HG03135 (cell line): ENCODE measurements around the gene PRKD2.
A peak's percentile ranks its signal among the peaks of the same experiment; 100 is the strongest.
"Not testable (repeated sequence)": the region's sequence is repeated elsewhere in the genome, so short reads cannot be mapped to it uniquely, and the experiment has no call there.

Source experiments
- ATAC-seq: cut with Tn5 transposase; IDR thresholded peaks from one replicate; pipeline ENCODE4 v1.9.1; 2021; ENCODE audit warnings: mild to moderate bottlenecking, moderate library complexity; ENCODE audit not compliant: unreplicated experiment

The PRKD2 gene

DNA sequence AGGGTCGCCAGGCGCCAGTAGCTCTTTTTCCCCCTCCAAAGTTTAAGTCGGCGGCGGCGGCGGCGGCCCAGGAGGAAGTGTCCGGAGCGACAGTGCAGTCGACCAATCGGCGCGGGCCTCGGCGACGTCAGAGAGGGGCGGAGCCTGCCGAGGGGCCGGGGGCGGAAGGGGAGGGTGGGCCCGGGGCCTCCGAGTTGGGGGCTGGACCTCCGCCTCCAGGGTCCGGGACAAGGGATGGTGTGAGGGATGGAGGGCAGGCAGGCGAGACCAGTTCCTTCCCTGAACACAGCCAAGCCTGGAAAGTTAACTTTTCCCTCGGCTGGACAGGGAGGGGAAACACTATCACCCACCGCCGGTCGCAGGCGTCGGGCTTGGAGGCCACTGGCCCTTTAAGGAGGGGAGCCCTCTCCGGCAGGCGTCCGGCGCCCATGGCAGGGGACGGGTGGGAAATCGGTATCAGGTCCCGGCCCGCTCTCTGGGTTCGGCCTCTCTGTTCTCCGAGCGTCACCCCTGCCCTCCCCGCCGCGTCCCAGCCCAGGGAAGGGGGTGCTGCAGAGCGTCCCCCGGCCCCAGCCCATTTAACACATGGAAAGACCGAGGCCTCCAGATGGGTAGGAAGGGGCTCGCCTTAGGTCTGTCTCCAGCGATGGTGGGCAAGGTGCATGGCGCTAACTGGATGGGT, at the start of gene PRKD2:
Gene PRKD2 (minus strand): TSS at position 81 of the 682 bp plus-strand sequence. CDS start 744 bp downstream, outside the sequence.
- peak; percentile 38 for ATAC-seq

DNA sequence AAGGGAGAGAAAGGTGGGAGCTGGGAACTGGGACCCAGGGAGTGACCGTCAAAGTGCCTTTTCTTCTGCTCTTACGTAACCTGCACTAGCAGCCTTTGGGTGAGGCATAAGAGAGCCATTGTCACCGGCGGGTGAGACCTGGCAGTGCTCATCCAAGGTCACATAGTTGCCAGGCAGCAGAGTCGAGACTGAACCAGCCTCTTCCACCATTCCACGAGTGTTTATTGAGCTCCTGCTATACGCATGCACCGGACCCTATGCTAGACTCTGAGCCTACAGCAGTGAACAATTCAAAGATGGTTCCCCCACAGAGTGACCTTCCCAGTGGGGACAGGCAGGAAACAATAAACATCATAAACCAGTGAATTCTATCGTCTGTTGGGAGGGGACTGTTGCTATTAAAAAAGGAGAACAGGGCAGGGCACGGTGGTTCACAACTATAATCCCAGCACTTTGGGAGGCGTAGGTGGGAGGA, 47.9 kb upstream of the PRKD2 start:
- ATAC-seq: no peak

DNA sequence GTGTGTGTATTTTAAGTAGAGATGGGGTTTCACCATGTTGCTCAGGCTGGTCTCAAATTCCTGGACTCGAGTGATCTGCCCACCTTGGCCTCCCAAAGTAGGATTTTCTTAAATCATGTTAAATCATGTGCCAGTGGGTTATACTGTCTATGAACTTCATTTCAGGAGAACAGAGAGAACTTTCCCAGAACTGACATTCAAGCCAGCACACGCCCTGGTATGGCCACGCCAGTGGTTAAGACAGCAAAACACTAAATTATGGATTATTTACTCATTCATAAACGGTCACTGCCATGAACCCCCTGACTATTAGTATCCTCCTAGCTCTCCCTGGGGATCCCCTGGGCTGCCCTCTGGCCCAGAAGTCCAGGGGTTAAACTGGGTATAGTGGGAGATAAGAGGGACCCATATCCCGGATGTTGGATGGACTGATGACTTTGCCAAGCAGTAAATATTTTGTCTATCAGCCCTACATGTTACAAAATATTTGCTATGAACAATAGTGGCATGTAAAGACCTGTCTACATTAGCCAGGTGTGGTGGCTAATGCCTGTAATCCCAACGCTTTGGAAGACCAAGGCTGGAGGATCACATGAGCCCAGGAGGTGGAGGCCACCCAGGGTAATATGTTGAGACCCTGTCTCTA, 45.5 kb upstream of the PRKD2 start:
- no peak for ATAC-seq

DNA sequence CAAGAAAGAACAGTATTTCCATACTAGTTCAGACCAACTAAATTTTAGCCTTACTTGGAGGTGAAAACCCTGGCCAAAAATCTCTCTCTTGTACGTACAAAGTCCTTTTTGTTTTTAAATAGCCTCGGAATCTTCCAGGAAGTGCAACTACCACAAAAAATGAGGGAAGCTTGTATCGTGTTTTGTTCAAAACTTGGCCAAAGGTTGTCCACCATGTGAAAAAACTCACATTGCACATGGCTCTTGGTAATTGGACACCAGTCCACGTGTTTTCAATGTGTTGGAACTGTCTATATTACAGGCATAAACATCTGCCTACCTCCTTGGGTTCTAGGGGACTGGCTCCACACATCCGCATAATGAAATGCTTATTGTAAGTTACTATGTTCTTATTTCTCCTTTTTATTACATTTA, 44.5 kb upstream of the PRKD2 start:
- ATAC-seq: no peak

DNA sequence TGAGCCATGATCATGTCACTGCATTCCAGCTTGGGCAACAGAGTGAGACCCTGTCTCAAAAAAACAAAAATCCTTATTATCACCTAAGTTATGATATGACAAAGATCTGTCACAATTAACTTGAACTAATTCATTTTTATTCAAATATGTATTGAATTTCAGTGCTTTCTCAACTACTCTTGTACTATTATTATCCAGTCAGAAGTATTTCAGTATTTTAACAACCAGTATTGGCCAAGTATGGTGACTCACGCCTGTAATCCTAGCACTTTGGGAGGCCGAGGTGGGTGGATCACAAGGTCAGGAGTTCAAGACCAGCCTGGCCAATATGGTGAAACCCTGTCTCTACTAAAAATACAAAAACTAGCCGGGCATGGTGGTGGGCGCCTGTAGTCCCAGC, 44.0 kb upstream of the PRKD2 start:
- not testable (repeated sequence) for ATAC-seq

DNA sequence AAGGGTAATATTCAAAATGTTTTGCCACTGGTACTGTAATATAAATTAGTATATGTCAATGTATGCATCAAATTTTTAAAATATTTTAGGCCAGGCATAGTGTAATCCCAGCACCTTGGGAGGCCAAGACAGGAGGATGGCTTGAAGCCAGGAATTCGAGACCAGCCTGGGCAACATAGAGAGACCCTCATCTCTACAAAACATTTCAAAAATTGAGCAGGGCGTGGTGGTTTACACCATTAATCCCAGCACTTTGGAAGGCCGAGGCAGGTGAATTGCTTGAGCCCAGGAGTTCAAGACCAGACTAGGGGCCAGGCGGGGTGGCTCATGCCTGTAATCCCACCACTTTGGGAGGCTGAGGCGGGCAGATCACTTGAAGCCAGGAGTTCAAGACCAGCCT, 43.4 kb upstream of the PRKD2 start:
- ATAC-seq: no peak

DNA sequence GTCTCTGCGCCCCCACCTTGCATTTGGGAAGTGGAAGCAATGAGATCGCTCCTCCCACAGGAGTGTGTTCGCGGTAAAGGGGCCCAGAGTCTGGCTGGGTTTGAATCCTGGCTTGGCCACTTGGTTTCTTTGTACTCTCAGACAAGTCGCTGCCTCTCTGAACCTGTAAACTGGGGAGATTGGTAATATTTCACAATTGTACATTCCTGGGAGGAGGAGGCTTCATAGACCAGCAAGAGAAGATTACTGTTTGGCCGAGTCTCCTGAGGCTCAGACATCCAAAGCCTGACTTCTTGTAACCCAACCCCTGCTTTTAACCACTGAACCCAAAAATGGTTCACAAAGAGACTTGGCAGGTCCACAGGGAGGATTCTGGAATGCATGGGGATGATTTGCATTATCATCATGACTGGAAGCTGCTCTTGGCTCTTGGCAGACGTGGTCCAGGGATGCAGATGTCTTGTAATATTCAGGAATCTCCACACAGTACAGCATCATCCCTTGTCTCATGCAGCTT, 43.0 kb upstream of the PRKD2 start:
- no peak for ATAC-seq

DNA sequence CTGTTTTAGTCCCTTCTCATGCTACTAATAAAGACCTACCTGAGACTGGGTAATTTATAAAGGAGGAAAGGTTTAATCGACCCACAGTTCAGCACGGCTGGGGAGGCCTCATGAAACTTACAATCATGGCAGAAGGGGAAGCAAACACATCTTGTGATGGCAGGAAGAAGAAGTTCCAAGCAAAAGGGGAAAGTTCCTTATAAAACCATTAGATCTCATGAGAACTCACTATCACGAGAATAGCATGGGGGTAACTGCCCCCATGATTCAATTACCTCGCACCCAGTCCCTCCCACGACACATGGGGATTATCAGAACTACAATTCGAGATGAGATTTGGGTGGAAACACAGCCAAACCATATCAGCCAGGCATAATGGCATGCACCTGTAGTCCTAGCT, 42.3 kb upstream of the PRKD2 start:
- no peak for ATAC-seq

DNA sequence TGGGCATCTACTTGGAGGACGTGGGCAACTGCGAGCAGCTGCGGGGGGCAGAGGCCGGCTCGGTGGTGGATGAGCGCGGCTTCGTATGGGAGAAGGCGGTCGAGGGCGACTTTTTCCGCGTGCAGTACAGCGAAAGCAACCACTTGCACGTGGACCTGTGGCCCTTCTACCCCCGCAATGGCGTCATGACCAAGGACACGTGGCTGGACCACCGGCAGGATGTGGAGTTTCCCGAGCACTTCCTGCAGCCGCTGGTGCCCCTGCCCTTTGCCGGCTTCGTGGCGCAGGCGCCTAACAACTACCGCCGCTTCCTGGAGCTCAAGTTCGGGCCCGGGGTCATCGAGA, 39.6 kb upstream of the PRKD2 start:
- no peak for ATAC-seq

DNA sequence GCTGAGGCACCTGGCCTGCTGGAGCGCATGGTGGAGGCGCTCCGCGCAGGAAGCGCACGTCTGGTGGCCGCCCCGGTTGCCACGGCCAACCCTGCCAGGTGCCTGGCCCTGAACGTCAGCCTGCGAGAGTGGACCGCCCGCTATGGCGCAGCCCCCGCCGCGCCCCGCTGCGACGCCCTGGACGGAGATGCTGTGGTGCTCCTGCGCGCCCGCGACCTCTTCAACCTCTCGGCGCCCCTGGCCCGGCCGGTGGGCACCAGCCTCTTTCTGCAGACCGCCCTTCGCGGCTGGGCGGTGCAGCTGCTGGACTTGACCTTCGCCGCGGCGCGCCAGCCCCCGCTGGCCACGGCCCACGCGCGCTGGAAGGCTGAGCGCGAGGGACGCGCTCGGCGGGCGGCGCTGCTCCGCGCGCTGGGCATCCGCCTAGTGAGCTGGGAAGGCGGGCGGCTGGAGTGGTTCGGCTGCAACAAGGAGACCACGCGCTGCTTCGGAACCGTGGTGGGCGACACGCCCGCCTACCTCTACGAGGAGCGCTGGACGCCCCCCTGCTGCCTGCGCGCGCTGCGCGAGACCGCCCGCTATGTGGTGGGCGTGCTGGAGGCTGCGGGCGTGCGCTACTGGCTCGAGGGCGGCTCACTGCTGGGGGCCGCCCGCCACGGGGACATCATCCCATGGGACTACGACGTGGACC, 39.1 kb upstream of the PRKD2 start:
- no peak for ATAC-seq

DNA sequence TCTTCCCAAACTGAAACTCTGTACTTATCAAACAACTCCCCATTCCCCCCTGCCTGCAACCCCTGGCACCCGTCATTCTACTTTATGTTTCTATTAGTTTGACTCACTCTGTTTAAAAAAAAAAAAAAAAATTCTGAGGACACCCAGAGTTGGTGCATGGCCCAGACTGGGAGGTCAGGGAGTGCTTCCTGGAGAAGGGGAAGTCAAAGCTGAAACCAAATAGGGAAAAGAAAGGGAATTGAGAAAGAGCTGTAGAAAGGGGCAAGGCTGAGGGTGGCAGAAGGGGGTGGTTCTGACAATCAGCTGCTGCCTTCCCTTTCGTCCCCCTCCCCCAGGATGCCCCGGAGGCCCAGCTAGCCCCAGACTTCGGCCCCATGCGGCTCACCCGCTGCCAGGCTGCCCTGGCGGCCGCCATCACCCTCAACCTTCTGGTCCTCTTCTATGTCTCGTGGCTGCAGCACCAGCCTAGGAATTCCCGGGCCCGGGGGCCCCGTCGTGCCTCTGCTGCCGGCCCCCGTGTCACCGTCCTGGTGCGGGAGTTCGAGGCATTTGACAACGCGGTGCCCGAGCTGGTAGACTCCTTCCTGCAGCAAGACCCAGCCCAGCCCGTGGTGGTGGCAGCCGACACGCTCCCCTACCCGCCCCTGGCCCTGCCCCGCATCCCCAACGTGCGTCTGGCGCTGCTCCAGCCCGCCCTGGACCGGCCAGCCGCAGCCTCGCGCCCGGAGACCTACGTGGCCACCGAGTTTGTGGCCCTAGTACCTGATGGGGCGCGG, 38.4 kb upstream of the PRKD2 start:
- ATAC-seq: no peak

DNA sequence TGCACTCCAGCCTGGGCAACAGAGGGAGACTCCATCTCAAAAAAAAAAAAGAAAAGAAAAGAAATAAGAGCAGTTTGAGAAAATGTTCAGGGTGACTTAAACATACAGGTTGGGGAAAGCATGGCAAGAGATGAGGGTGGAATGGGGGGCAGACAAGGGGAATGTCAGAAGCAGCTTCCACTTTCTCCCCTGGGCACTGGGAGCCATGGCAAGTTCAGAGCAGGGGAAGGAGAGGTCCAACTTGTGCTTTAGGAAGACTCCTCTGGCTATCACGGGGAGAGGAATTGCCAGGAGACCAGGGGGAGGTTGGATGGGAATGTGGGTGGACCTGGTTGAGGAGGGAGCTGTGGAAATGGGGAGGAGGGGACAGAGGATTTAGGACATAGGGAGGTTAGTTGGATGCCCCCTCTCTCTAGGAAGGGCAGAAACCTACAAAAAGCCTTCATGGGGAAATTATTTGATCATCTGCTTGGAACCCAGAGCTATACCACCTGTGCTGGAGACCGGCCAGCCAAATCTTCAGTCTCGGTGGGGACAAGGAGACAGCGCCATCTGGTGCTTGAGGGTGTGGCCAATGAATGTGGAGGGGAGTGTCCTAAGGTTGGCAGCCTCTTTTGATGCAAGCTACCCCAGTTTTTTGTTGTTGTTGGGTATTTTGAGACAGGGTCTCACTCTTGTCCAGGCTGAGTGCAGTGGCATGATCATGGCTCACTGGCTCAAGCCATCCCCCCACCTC, 36.7 kb upstream of the PRKD2 start:
- no peak for ATAC-seq

DNA sequence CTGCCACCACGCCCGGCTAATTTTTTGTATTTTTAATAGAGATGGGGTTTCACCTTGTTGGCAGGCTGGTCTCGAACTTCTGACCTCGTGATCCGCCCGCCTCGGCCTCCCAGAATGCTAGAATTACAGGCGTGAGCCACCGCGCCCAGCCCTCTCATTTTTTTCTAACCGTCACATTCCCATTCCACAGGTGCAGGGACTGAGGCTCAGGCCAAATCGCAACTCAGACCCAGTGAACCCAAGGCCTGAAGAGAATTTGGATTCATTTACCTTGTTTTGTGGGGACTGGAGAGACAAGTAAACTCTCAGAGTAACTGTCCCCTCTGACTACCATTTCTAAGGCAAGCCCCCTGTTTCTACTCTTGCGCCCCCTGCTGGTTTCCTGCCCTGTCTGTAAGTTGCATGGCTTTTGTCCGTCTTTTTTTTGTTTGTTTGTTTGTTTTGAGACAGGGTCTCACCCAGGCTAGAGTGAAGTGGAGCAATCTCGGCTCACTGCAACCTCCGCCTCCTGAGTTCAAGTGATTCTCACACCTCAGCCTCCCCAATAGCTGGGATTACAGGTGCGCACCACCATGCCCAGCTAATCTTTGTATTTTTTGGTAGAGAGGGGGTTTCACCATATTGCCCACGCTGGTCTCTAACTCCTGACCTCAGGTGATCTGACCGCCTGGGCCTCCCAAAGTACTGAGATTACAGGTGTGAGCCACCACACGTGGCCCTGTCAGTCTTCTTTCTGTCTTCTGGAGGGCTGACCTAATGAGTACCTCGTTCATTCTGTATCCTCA, 31.6 kb upstream of the PRKD2 start:
- ATAC-seq: no peak

DNA sequence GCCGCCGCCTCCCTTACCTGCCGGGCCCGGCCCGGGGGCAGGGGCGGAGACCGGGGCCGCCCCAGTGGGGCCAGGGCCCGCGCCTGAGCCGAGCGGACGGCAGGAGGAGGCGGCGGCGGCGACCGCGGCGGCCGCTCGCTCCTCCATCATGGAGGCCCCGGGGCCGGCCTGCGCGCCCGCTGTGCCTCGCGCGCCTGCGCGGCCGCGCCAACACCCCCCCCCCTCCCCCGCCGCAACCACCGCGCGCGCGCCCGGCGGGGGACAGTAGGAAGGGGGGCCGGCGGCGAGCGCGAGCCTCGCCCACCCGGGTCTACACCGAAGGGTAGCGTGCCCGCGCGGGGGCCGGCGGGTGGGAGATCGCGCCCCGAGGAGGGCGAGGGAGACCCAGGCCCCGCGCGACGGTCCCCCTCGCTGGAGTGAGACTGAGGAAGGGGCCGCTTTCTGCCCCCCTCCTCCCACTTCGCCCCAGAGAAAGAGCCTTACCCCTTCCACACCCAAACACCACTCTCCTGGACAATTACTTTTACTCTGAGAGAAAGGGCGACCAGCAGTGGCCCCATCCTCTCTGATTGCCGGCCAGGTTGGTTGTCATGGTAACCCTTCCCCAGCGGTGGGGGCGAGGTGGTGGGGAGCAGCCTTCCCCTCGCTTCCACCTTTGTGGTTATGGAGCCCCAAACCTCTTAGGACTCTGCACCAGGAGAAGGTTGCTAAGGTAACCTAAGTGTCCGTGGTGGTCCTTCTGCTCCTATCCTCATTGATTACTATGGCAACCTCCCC, 29.6 kb upstream of the PRKD2 start, which contains the start of gene STRN4:
Gene STRN4 (minus strand): TSS at position 170 of the 777 bp plus-strand sequence. CDS start 20 bp downstream, at position 150.
- ATAC-seq: no peak

DNA sequence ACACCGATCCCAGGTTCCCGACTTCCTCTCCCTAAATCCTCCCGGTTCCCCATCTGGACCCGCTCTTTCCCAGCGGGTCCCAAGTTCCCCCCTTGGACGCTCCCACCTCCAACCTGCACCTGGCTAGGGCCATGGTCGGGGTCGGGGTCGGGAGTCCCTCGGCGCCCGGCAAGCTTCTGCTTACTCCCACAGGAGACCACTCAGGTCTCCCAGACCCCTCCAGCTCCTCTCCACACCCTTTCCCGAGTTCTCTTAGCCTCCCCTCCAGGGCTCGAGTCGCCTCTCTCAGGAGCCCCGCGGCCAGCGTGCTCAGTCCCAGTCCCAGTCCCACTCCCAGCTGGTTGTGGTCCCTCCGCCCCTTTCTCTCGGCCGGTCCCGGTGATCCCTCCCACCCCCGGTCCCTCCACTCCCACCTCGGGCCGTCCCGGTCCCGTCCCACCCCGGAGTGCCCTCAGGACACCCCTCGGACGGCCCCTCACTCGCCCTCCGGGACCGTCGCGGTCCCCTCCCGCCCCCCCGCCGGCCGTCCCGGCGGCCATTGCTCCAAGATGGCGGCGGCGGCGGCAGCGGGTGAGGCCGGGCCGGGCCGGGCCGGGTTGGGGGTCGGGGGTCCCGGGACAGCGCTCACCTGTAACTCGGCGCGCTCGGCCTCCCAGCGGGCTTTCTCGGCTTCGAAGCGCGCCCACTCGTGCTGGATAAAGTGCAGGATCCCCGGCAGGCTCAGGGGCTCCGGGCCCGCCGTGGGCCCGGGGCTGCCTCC, 28.8 kb upstream of the PRKD2 start, which contains the start of gene FKRP:
Gene FKRP (plus strand): TSS at position 537 of the 760 bp plus-strand sequence. CDS start 9,394 bp downstream, outside the sequence.
- ATAC-seq: no peak

DNA sequence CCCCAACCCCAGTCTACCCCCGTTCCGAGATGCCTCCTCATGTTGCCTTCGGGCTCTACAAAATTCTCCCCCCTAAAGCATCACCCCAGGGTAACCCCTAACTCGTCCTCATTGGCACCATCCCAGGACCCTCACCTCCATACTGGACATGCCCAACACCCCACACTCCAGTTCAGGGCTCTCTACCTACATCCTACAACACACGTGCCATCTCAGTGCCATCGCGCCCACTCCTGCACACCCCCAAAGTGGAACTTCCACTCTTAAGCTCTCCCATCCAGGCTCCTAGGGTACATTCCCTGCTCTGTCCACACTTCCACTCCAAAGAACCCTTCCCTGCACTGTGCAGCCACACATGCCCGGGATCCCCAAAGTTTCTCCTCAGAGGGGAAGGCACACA, 28.1 kb upstream of the PRKD2 start:
- no peak for ATAC-seq

DNA sequence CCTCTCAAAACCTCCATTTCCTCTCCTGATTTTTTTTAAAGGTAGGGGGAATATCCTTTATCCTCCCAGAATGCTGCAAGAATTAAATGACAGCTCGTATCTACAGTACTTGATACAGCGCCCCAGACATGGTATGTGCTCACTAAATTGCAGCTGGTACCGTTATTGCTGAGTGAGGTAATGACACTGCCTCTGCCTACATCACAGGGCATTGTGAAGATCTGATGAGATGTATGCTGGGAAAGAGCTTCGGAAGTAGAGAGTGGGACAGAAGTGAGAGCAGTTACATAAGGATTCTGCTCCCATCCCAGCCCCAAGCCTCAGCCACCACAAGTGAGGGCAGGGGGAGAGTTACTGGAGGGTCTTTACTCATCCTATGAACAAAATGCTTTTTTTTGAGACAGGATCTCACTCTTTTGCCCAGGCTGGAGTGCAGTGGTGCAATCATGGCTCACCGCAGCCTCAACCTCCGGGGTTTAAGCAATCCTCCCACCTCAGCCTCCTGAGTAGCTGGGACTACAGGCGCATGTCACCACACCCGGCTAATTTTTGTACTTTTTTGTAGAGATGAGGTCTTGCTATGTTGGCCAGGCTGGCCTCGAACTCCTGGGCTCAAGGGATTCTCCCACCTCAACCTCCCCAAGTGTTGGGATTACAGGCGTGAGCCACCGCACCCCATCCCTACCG, 27.2 kb upstream of the PRKD2 start:
- ATAC-seq: no peak
